B cell (primary cell): ENCODE measurements around the gene KRT12. TPM values are rescaled to one million over a fixed set of nuclear protein-coding genes. Genes with fewer than 3 reads are reported as not detected.

Experiments used
- ATAC-seq: fragments of 200-7000 bp; cut with Tn5 transposase; one replicate; pipeline ENCODE4 v1.10.0; 2021; ENCODE audit warnings: low read depth, mild to moderate bottlenecking, moderate number of reproducible peaks, moderate library complexity
- CTCF ChIA-PET: fragments of 350-600 bp; sonication (Branson Sonifier 250); formaldehyde crosslinking; loops from one replicate; lab custom pipeline; 2021; ENCODE audit warnings: antibody characterized with exemption, inconsistent platforms; lab: Charles Lee
- POLR2A ChIA-PET: fragments of 350-600 bp; sonication (Branson Sonifier 250); formaldehyde crosslinking; loops from one replicate; lab custom pipeline; 2021; ENCODE audit warnings: antibody characterized with exemption; lab: Charles Lee
- DNase-seq: peaks from one replicate; pipeline ENCODE4 v3.0.0; 2013
- H2AFZ ChIP-seq: 2 replicates; pipeline ENCODE4 v1.6.1; 2012; ENCODE audit warnings: mild to moderate bottlenecking, low read depth, low read length; ENCODE audit not compliant: insufficient read depth, poor library complexity, severe bottlenecking
- H3K27ac ChIP-seq, 2 donors: 1 replicate in 1 of 2; 2 replicates in 1 of 2; pipeline ENCODE4 v1.5.1; 2012 to 2013; ENCODE audit warnings: low read length in 2 of 2, mild to moderate bottlenecking in 2 of 2, moderate library complexity in 1 of 2
- H3K27me3 ChIP-seq, 4 experiments: fragments of 200-600 bp in 1 of 4; sonication (generic) in 1 of 4; replicated peaks in 1 of 4; 1 replicate in 2 of 4; 2 replicates in 2 of 4; pipeline versions ENCODE4 v1.6.1 to v1.7.0; 2013 to 2016; ENCODE audit warnings: low read length in 3 of 4, mild to moderate bottlenecking in 2 of 4, mixed read lengths in 1 of 4, moderate library complexity in 1 of 4; ENCODE audit not compliant: insufficient read depth in 4 of 4, control insufficient read depth in 3 of 4; ENCODE audit errors: control extremely low read depth in 1 of 4
- H3K36me3 ChIP-seq, 2 experiments: replicated peaks in 1 of 2; 1 replicate in 1 of 2; 2 replicates in 1 of 2; pipeline versions ENCODE4 v1.6.1 to v1.7.1; 2013; ENCODE audit warnings: low read length in 1 of 2; ENCODE audit not compliant: insufficient read depth in 2 of 2, control insufficient read depth in 1 of 2; ENCODE audit errors: control extremely low read depth in 1 of 2, extremely low read depth in 1 of 2
- H3K4me1 ChIP-seq, 2 donors: fragments of 200-600 bp in 1 of 2; sonication (generic) in 1 of 2; 1 replicate in 1 of 2; 2 replicates in 1 of 2; pipeline versions ENCODE4 v1.5.1 to v1.6.1; 2013 to 2017; ENCODE audit warnings: low read length in 2 of 2; ENCODE audit not compliant: control insufficient read depth in 2 of 2, insufficient read depth in 2 of 2
- H3K4me2 ChIP-seq: replicated peaks from 2 replicates; pipeline ENCODE3; 2012; ENCODE audit warnings: mild to moderate bottlenecking, low read depth, low read length; ENCODE audit not compliant: poor library complexity, severe bottlenecking
- H3K4me3 ChIP-seq, 5 experiments: fragments of 200-600 bp in 1 of 5; sonication (generic) in 1 of 5; 1 replicate in 3 of 5; 2 replicates in 2 of 5; pipeline versions ENCODE4 v1.5.1 to v1.7.0; 2011 to 2016; ENCODE audit warnings: low read length in 4 of 5, mild to moderate bottlenecking in 4 of 5, low read depth in 2 of 5, control low read depth in 1 of 5, moderate library complexity in 1 of 5; ENCODE audit not compliant: insufficient read depth in 1 of 5; ENCODE audit errors: control extremely low read depth in 1 of 5, extremely low read depth in 1 of 5
- H3K79me2 ChIP-seq: fragments of 200-600 bp; sonication (generic); one replicate; pipeline ENCODE4 v1.6.0; 2016; ENCODE audit warnings: low read length; ENCODE audit not compliant: control insufficient read depth, insufficient read depth
- H3K9ac ChIP-seq: fragments of 200-600 bp; sonication (generic); 2 replicates; pipeline ENCODE4 v1.6.1; 2017; ENCODE audit warnings: mild to moderate bottlenecking, low read length, moderate library complexity
- H3K9me3 ChIP-seq, 3 donors: one replicate each; pipeline versions ENCODE4 v1.6.1 to v1.7.1; 2013; ENCODE audit warnings: low read length in 2 of 3; ENCODE audit not compliant: control insufficient read depth in 2 of 3, insufficient read depth in 1 of 3; ENCODE audit errors: control extremely low read depth in 1 of 3
- H4K20me1 ChIP-seq: 2 replicates; pipeline ENCODE4 v1.6.0; 2012; ENCODE audit warnings: mild to moderate bottlenecking, low read length; ENCODE audit not compliant: insufficient read depth, control insufficient read depth, poor library complexity, severe bottlenecking
- H3K27ac Mint-ChIP-seq: one replicate; pipeline ENCODE4 v1.8.0; 2021; ENCODE audit warnings: mixed read lengths
- H3K27me3 Mint-ChIP-seq: one replicate; pipeline ENCODE4 v1.8.0; 2021; ENCODE audit warnings: mixed read lengths
- H3K4me1 Mint-ChIP-seq: one replicate; pipeline ENCODE4 v1.8.0; 2021; ENCODE audit warnings: mixed read lengths
- H3K4me3 Mint-ChIP-seq: one replicate; pipeline ENCODE4 v1.8.0; 2021; ENCODE audit warnings: mixed read lengths
- H3K9me3 Mint-ChIP-seq: one replicate; pipeline ENCODE4 v1.8.0; 2022; ENCODE audit warnings: mixed read lengths; ENCODE audit not compliant: insufficient read depth
- CTCF ChIP-seq: fragments of 200-600 bp; IDR thresholded peaks from one replicate; pipeline ENCODE4 v1.8.0; 2022; ENCODE audit warnings: antibody characterized with exemption, mild to moderate bottlenecking
- EZH2 ChIP-seq: IDR thresholded peaks from 2 replicates; pipeline ENCODE4 v1.6.1; 2012; ENCODE audit warnings: borderline replicate concordance, low read depth, mild to moderate bottlenecking, moderate library complexity, low read length; ENCODE audit not compliant: insufficient read depth, poor library complexity, severe bottlenecking
- WGBS: methylation state at CpG from one replicate; pipeline ENCODE4 v1.1.5; 2013; ENCODE audit warnings: missing lambda C conversion rate; ENCODE audit not compliant: insufficient coverage; 5-methylcytosine and 5-hydroxymethylcytosine counted together
- intact Hi-C: fragments of 100-400 bp; cut with micrococcal nuclease; formaldehyde crosslinking; loops from one replicate; pipeline ENCODE4 v1.10.0; 2022
- polyA plus RNA-seq: library from polyadenylated mRNA; depleted of rRNA; stranded (reverse); fragments of >200 nt; gene quantifications from 2 replicates; pipeline ENCODE4 v1.2.3, GENCODE V29; 2012
- total RNA-seq, 2 donors: library from RNA; stranded (reverse); fragments of 120-200 nt in 1 of 2; gene quantifications; 1 replicate in 1 of 2; 2 replicates in 1 of 2; pipeline versions ENCODE4 v1.2.3 to v1.2.4, GENCODE V29; 2013 to 2022

KRT12 gene
- total and polyA plus RNA-seq, 2 donors (not counting 1 experiment from before 2014, with no cell fraction given) = not detected

- no peak for ATAC-seq
- no peak overlapping the region for H3K4me2 ChIP-seq
- no peaks in the 10 kb centered on the region for H4K20me1 ChIP-seq
These were observed 53.2 kb downstream of the KRT12 start for GRCh38 chr17:40813804-40814203.

GRCh38 chr17:40812639-40813038 lies 54.4 kb downstream of the KRT12 start:
- Histone ChIP-seq H3K9me3 (peaks cover 0 to 3% (median 0%) of the 10 kb centered on the region in 3 donors), H2AFZ (no peak overlapping the region), H3K4me2 (no peak overlapping the region), H3K27me3 (peaks cover 0 to 36% (median 22%) of the 10 kb centered on the region in 4 experiments), H3K36me3 (peaks cover 0 to 10% of the 10 kb centered on the region in 2 experiments), H3K9ac (no peak overlapping the region), H3K4me3 (no peak overlapping the region), H3K79me2 (no peaks in the 10 kb centered on the region), H4K20me1 (no peaks in the 10 kb centered on the region), H3K27ac (no peak overlapping the region), H3K4me1 (no peaks in the 10 kb centered on the region)
- DNase-seq = no peak
- H3K27ac Mint-ChIP-seq = no peak overlapping the region
- H3K9me3 Mint-ChIP-seq = peaks cover 6% of the 10 kb centered on the region
- intact Hi-C loops = loop anchor here (10.0 kb wide), 1 partner anchor 248 kb away; the partner anchor contains the start of gene CCR7
- ChIA-PET POLR2A (no interaction called here), CTCF (no interaction called here)
- ATAC-seq = no peak
- TF ChIP-seq CTCF = no peak
- TF ChIP-seq EZH2 = no peak
- peaks cover 3% of the 10 kb centered on the region for H3K4me1 Mint-ChIP-seq
- no CpG with 5 or more reads among the region's 3 CpGs for WGBS
- no peak overlapping the region for H3K4me3 Mint-ChIP-seq
- peaks cover 55% of the 10 kb centered on the region for H3K27me3 Mint-ChIP-seq

More at GRCh38 chr17:40813804-40814203, 53.2 kb downstream of the KRT12 start:
- Mint-ChIP-seq H3K27ac (no peak overlapping the region), H3K4me3 (no peak overlapping the region), H3K4me1 (peaks cover 7% of the 10 kb centered on the region), H3K9me3 (peaks cover 6% of the 10 kb centered on the region), H3K27me3 (peaks cover 48% of the 10 kb centered on the region)
- TF ChIP-seq EZH2 (no peak), CTCF (no peak)
- intact Hi-C loops = loop anchor here (10.0 kb wide), 1 partner anchor 249 kb away; the partner anchor contains the start of gene CCR7
- no peaks in the 10 kb centered on the region for H3K79me2 ChIP-seq
- ChIA-PET CTCF (no interaction called here), POLR2A (no interaction called here)
- peaks cover 0 to 3% (median 0%) of the 10 kb centered on the region in 3 donors for H3K9me3 ChIP-seq
- H3K27ac ChIP-seq = no peak overlapping the region
- H2AFZ ChIP-seq = no peak overlapping the region
- peaks cover 2 to 7% of the 10 kb centered on the region in 2 donors for H3K4me1 ChIP-seq
- H3K4me3 ChIP-seq = no peak overlapping the region
- H3K27me3 ChIP-seq = peaks cover 0 to 31% (median 22%) of the 10 kb centered on the region in 4 experiments
- H3K9ac ChIP-seq = no peak overlapping the region
- H3K36me3 ChIP-seq = peaks cover 0 to 12% of the 10 kb centered on the region in 2 experiments
- DNase-seq = no peak
- WGBS = 95% methylated on average over 3 of the region's 4 CpGs

Other genes starting within 250 kb of the KRT12 start
- 123 and 128 TPM in 2 replicates for gene SMARCE1, start 219.4 kb downstream of the KRT12 start, total RNA-seq
- 19.9 and 27.7 TPM in 2 replicates for gene SMARCE1, start 219.4 kb downstream of the KRT12 start, polyA plus RNA-seq
- gene KRT222, start 202.0 kb downstream of the KRT12 start, total RNA-seq = not detected in 2 replicates
- gene KRT222, start 202.0 kb downstream of the KRT12 start, polyA plus RNA-seq = not detected in 2 replicates
- not detected in 2 replicates for gene KRT24, start 163.5 kb downstream of the KRT12 start, total RNA-seq
- gene KRT24, start 163.5 kb downstream of the KRT12 start, polyA plus RNA-seq = not detected in 2 replicates
- not detected in 2 replicates for gene KRT25, start 111.9 kb downstream of the KRT12 start, total RNA-seq
- not detected in 2 replicates for gene KRT25, start 111.9 kb downstream of the KRT12 start, polyA plus RNA-seq
- not detected in 2 replicates for gene KRT26, start 95.0 kb downstream of the KRT12 start, total RNA-seq
- gene KRT26, start 95.0 kb downstream of the KRT12 start, polyA plus RNA-seq = not detected in 2 replicates
- gene KRT27, start 84.7 kb downstream of the KRT12 start, total RNA-seq = not detected in 2 replicates
- not detected in 2 replicates for gene KRT27, start 84.7 kb downstream of the KRT12 start, polyA plus RNA-seq
- not detected in 2 replicates for gene KRT28, start 67.3 kb downstream of the KRT12 start, total RNA-seq
- not detected in 2 replicates for gene KRT28, start 67.3 kb downstream of the KRT12 start, polyA plus RNA-seq
- 29.0 and 32.9 TPM in 2 replicates for gene KRT10, start 44.6 kb downstream of the KRT12 start, total RNA-seq
- gene KRT10, start 44.6 kb downstream of the KRT12 start, polyA plus RNA-seq = 12.1 and 14.7 TPM in 2 replicates
- gene KRT20, start 18.0 kb upstream of the KRT12 start, total RNA-seq = not detected in 2 replicates
- gene KRT20, start 18.0 kb upstream of the KRT12 start, polyA plus RNA-seq = not detected in 2 replicates
- not detected in 2 replicates for gene KRT23, start 70.4 kb upstream of the KRT12 start, total RNA-seq
- 0.06 TPM in 1 of 2 replicates, not detected in the other for gene KRT23, start 70.4 kb upstream of the KRT12 start, polyA plus RNA-seq
- gene KRT39, start 99.7 kb upstream of the KRT12 start, total RNA-seq = not detected in 2 replicates
- gene KRT39, start 99.7 kb upstream of the KRT12 start, polyA plus RNA-seq = not detected in 2 replicates
- not detected in 2 replicates for gene KRT40, start 117.1 kb upstream of the KRT12 start, total RNA-seq
- not detected in 2 replicates for gene KRT40, start 117.1 kb upstream of the KRT12 start, polyA plus RNA-seq
- not detected in 2 replicates for gene KRTAP3-3, start 126.9 kb upstream of the KRT12 start, total RNA-seq
- not detected in 2 replicates for gene KRTAP3-3, start 126.9 kb upstream of the KRT12 start, polyA plus RNA-seq
- gene KRTAP3-2, start 132.7 kb upstream of the KRT12 start, total RNA-seq = not detected in 2 replicates
- not detected in 2 replicates for gene KRTAP3-2, start 132.7 kb upstream of the KRT12 start, polyA plus RNA-seq
- not detected in 2 replicates for gene KRTAP3-1, start 141.9 kb upstream of the KRT12 start, total RNA-seq
- not detected in 2 replicates for gene KRTAP3-1, start 141.9 kb upstream of the KRT12 start, polyA plus RNA-seq
- gene KRTAP1-5, start 160.0 kb upstream of the KRT12 start, total RNA-seq = not detected in 2 replicates
- not detected in 2 replicates for gene KRTAP1-5, start 160.0 kb upstream of the KRT12 start, polyA plus RNA-seq
- not detected in 2 replicates for gene KRTAP1-4, start 163.0 kb upstream of the KRT12 start, total RNA-seq
- gene KRTAP1-4, start 163.0 kb upstream of the KRT12 start, polyA plus RNA-seq = not detected in 2 replicates
- not detected in 2 replicates for gene KRTAP1-3, start 167.7 kb upstream of the KRT12 start, total RNA-seq
- not detected in 2 replicates for gene KRTAP1-3, start 167.7 kb upstream of the KRT12 start, polyA plus RNA-seq
- not detected in 2 replicates for gene KRTAP1-1, start 174.2 kb upstream of the KRT12 start, total RNA-seq
- not detected in 2 replicates for gene KRTAP1-1, start 174.2 kb upstream of the KRT12 start, polyA plus RNA-seq
- gene KRTAP2-1, start 180.1 kb upstream of the KRT12 start, total RNA-seq = not detected in 2 replicates
- gene KRTAP2-1, start 180.1 kb upstream of the KRT12 start, polyA plus RNA-seq = not detected in 2 replicates
- not detected in 2 replicates for gene KRTAP2-2, start 188.0 kb upstream of the KRT12 start, total RNA-seq
- gene KRTAP2-2, start 188.0 kb upstream of the KRT12 start, polyA plus RNA-seq = not detected in 2 replicates
- gene KRTAP2-3, start 192.9 kb upstream of the KRT12 start, total RNA-seq = not detected in 2 replicates
- not detected in 2 replicates for gene KRTAP2-3, start 192.9 kb upstream of the KRT12 start, polyA plus RNA-seq
- gene KRTAP2-4, start 198.7 kb upstream of the KRT12 start, total RNA-seq = not detected in 2 replicates
- gene KRTAP2-4, start 198.7 kb upstream of the KRT12 start, polyA plus RNA-seq = not detected in 2 replicates
- gene KRTAP4-7, start 216.9 kb upstream of the KRT12 start, total RNA-seq = not detected in 2 replicates
- gene KRTAP4-7, start 216.9 kb upstream of the KRT12 start, polyA plus RNA-seq = not detected in 2 replicates
- not detected in 2 replicates for gene KRTAP4-8, start 230.9 kb upstream of the KRT12 start, total RNA-seq
- not detected in 2 replicates for gene KRTAP4-8, start 230.9 kb upstream of the KRT12 start, polyA plus RNA-seq
- gene KRTAP4-16, start 235.0 kb upstream of the KRT12 start, total RNA-seq = not detected in 2 replicates
- gene KRTAP4-16, start 235.0 kb upstream of the KRT12 start, polyA plus RNA-seq = not detected in 2 replicates
- not detected in 2 replicates for gene KRTAP4-9, start 238.2 kb upstream of the KRT12 start, total RNA-seq
- not detected in 2 replicates for gene KRTAP4-9, start 238.2 kb upstream of the KRT12 start, polyA plus RNA-seq